HL-60 (cell line): ENCODE data around the gene IFT81.
"Not testable (repeated sequence)": the region's sequence is repeated elsewhere in the genome, so short reads cannot be mapped to it uniquely, and the experiment has no call there.

ENCODE experiments used
- DNase-seq, 2 experiments: peaks; one replicate each; pipeline ENCODE4 v3.0.0-alpha.2; 2010 to 2020; ENCODE audit warnings: low read depth in 1 of 2, low spot score in 1 of 2
- H3K27ac ChIP-seq: fragments of 250-450 bp; sonication (Bioruptor Pico); replicated peaks from 2 replicates; pipeline ENCODE4 v1.5.1; 2020; ENCODE audit warnings: mild to moderate bottlenecking, moderate library complexity
- H3K27me3 ChIP-seq: fragments of 250-450 bp; sonication (Bioruptor Pico); 2 replicates; pipeline ENCODE4 v1.5.1; 2021; ENCODE audit warnings: mild to moderate bottlenecking, moderate library complexity; ENCODE audit not compliant: insufficient read depth, poor library complexity, severe bottlenecking
- H3K4me3 ChIP-seq: replicated peaks from 2 replicates; pipeline ENCODE4 v1.5.1; 2011; ENCODE audit warnings: mild to moderate bottlenecking, control low read depth, low read length; ENCODE audit not compliant: insufficient read depth
- CTCF ChIP-seq: IDR thresholded peaks from one replicate; pipeline ENCODE4 v1.5.1; 2011; ENCODE audit warnings: low read length, control low read depth, inconsistent platforms; ENCODE audit not compliant: insufficient read depth
- GABPA ChIP-seq: IDR thresholded peaks from 2 replicates; pipeline ENCODE4 v1.6.1; 2012; ENCODE audit warnings: low read depth
- POLR2AphosphoS5 ChIP-seq: IDR thresholded peaks from 2 replicates; pipeline ENCODE4 v1.6.1; 2012; ENCODE audit warnings: low read depth
- REST ChIP-seq: IDR thresholded peaks from 2 replicates; pipeline ENCODE4 v1.6.1; 2012; ENCODE audit warnings: low read depth; ENCODE audit not compliant: insufficient replicate concordance
- SPI1 ChIP-seq: IDR thresholded peaks from 2 replicates; pipeline ENCODE4 v1.6.1; 2012; ENCODE audit warnings: low read depth, mild to moderate bottlenecking, borderline replicate concordance

The IFT81 gene

GRCh38 chr12:110253176-110253575, 129.0 kb downstream of the IFT81 start:
- DNase-seq: no peak
- TF ChIP-seq POLR2AphosphoS5 (no peak), GABPA (no peak), SPI1 (no peak), REST (no peak), CTCF (no peak)
- Histone ChIP-seq H3K4me3 (no peak overlapping the region), H3K27ac (no peak overlapping the region), H3K27me3 (no peaks in the 10 kb centered on the region)

GRCh38 chr12:110254971-110255540, 130.9 kb downstream of the IFT81 start:
- H3K27ac ChIP-seq: no peak overlapping the region
- no peak overlapping the region for H3K4me3 ChIP-seq
- H3K27me3 ChIP-seq: no peaks in the 10 kb centered on the region
- no peak for DNase-seq
- TF ChIP-seq SPI1: no peak
- TF ChIP-seq GABPA: no peak
- no peak for TF ChIP-seq REST
- TF ChIP-seq CTCF: no peak

GRCh38 chr12:110255890-110256456, 131.8 kb downstream of the IFT81 start:
- not testable (repeated sequence) for DNase-seq, H3K27ac ChIP-seq, H3K4me3 ChIP-seq, H3K27me3 ChIP-seq

- TF ChIP-seq POLR2AphosphoS5 (peak; percentile 68), CTCF (no peak), REST (no peak), GABPA (no peak), SPI1 (peak; percentile 28; the same call in 1 of the 2 replicates)
- no peak overlapping the region for H3K4me3 ChIP-seq
- peak; percentile 67 to 86 for DNase-seq
- peak overlapping the region; percentile 50; the same call in 1 of the 2 replicates for H3K27ac ChIP-seq
- no peaks in the 10 kb centered on the region for H3K27me3 ChIP-seq
Observed at GRCh38 chr12:110256780-110257431, 132.7 kb downstream of the IFT81 start.
